Measurements from ENCODE around the gene ATG4D.
A peak's percentile ranks its signal among the peaks of the same experiment; 100 is the strongest.

ATG4D gene

GRCh38 chr19:10543059-10543419 is 665 bp upstream of the ATG4D start:
- TF ChIP-seq CEBPB (IDR thresholded peaks at IDR 0.05) (no peak), RAD21 (IDR thresholded peaks at IDR 0.05; ENCODE audit: low read depth) (no peak), EGR1 (IDR thresholded peaks at IDR 0.05) (no peak), USF1 (IDR thresholded peaks at IDR 0.05) (no peak), FOXM1 (IDR thresholded peaks at IDR 0.05; ENCODE audit: borderline replicate concordance, low read depth) (no peak), ZBTB7A (IDR thresholded peaks at IDR 0.05; ENCODE audit: low read depth) (no peak), REST (IDR thresholded peaks at IDR 0.05; ENCODE audit: low read depth) (no peak), EP300 (IDR thresholded peaks at IDR 0.05; ENCODE audit: borderline replicate concordance) (no peak)

GRCh38 chr19:10544242-10544752 is 593 bp downstream of the ATG4D start:
- TF ChIP-seq ZBTB7A (IDR thresholded peaks at IDR 0.05; ENCODE audit: low read depth) (peak; percentile 77), NFIC (IDR thresholded peaks at IDR 0.05) (no peak)

- TF ChIP-seq ZBTB7A (IDR thresholded peaks at IDR 0.05; ENCODE audit: low read depth) (no peak), REST (IDR thresholded peaks at IDR 0.05; ENCODE audit: low read depth) (no peak), NFIC (IDR thresholded peaks at IDR 0.05) (no peak), USF1 (IDR thresholded peaks at IDR 0.05) (no peak), CREB1 (IDR thresholded peaks at IDR 0.05; ENCODE audit: low read depth) (no peak), TEAD4 (IDR thresholded peaks at IDR 0.05) (no peak), FOXM1 (IDR thresholded peaks at IDR 0.05; ENCODE audit: borderline replicate concordance, low read depth) (no peak), EP300 (IDR thresholded peaks at IDR 0.05; ENCODE audit: borderline replicate concordance) (no peak), EGR1 (IDR thresholded peaks at IDR 0.05) (no peak), TAF1 (IDR thresholded peaks at IDR 0.05; ENCODE audit: low read depth) (no peak), YY1 (IDR thresholded peaks at IDR 0.05; ENCODE audit: low read depth) (no peak), MAX (IDR thresholded peaks at IDR 0.05) (no peak), RAD21 (IDR thresholded peaks at IDR 0.05; ENCODE audit: low read depth) (no peak), CEBPB (IDR thresholded peaks at IDR 0.05) (no peak), TCF12 (IDR thresholded peaks at IDR 0.05; ENCODE audit: low read depth) (no peak)
Measured at GRCh38 chr19:10544753-10545251, 1.1 kb downstream of the ATG4D start.

- no peak for TF ChIP-seq REST (IDR thresholded peaks at IDR 0.05; ENCODE audit: low read depth)
- no peak for TF ChIP-seq TAF1 (IDR thresholded peaks at IDR 0.05; ENCODE audit: low read depth)
- TF ChIP-seq USF1 (IDR thresholded peaks at IDR 0.05) = no peak
- TF ChIP-seq RAD21 (IDR thresholded peaks at IDR 0.05; ENCODE audit: low read depth) = no peak
- no peak for TF ChIP-seq TCF12 (IDR thresholded peaks at IDR 0.05; ENCODE audit: low read depth)
- TF ChIP-seq NFIC (IDR thresholded peaks at IDR 0.05) = no peak
- no peak for TF ChIP-seq CEBPB (IDR thresholded peaks at IDR 0.05)
- TF ChIP-seq YY1 (IDR thresholded peaks at IDR 0.05; ENCODE audit: low read depth) = no peak
Measured at GRCh38 chr19:10546817-10547216, 3.1 kb downstream of the ATG4D start.

GRCh38 chr19:10548746-10549276 is 5.1 kb downstream of the ATG4D start:
- TF ChIP-seq FOXM1 (IDR thresholded peaks at IDR 0.05; ENCODE audit: borderline replicate concordance, low read depth) = no peak
- no peak for TF ChIP-seq REST (IDR thresholded peaks at IDR 0.05; ENCODE audit: low read depth)
- no peak for TF ChIP-seq ZBTB7A (IDR thresholded peaks at IDR 0.05; ENCODE audit: low read depth)
- no peak for TF ChIP-seq YY1 (IDR thresholded peaks at IDR 0.05; ENCODE audit: low read depth)

Measured in Ishikawa (cell line).